IMR-90 (cell line): Measurements from ENCODE around the gene LIPK. TPM values are rescaled to one million over a fixed set of nuclear protein-coding genes. Genes with fewer than 3 reads are reported as not detected.

ENCODE experiments used
- ATAC-seq: fragments of 200-7000 bp; cut with Tn5 transposase; 2 replicates; pipeline ENCODE4 v1.9.1; 2020; ENCODE audit warnings: low read depth, mild to moderate bottlenecking, moderate library complexity
- BruUV-seq: library from RNA; stranded (reverse); fragments of 400-500 nt; replicated peaks from 2 replicates; lab custom pipeline; 2021; lab: Mats Ljungman, UMichigan
- CTCF ChIA-PET: fragments of 300-600 bp; formaldehyde crosslinking; extraction: SDS; loops from one replicate; lab custom pipeline; 2021; ENCODE audit warnings: antibody characterized with exemption; lab: Yijun Ruan, JAX
- POLR2A ChIA-PET: fragments of 300-600 bp; sonication (Branson Sonifier 250); formaldehyde crosslinking; loops from one replicate; lab custom pipeline; 2022; ENCODE audit warnings: antibody characterized with exemption; ENCODE audit not compliant: unreplicated experiment; lab: Charles Lee
- DNase-seq: peaks from one replicate; pipeline ENCODE4 v3.0.0; 2013
- H2AFZ ChIP-seq: replicated peaks from 2 replicates; pipeline ENCODE3; 2013; ENCODE audit warnings: low read length, mild to moderate bottlenecking; ENCODE audit not compliant: poor library complexity
- H2AK5ac ChIP-seq: 2 replicates; pipeline ENCODE4 v1.6.1; 2013; ENCODE audit warnings: low read depth, low read length, inconsistent platforms
- H2AK9ac ChIP-seq: replicated peaks from 2 replicates; pipeline ENCODE3; 2013; ENCODE audit warnings: mild to moderate bottlenecking, low read depth, low read length, moderate library complexity; ENCODE audit not compliant: poor library complexity
- H2BK120ac ChIP-seq: 2 replicates; pipeline ENCODE4 v1.6.1; 2013; ENCODE audit warnings: low read depth, low read length, inconsistent platforms
- H2BK15ac ChIP-seq: 3 replicates; pipeline ENCODE4 v1.6.1; 2013; ENCODE audit warnings: low read depth, low read length, inconsistent platforms
- H2BK20ac ChIP-seq: 2 replicates; pipeline ENCODE4 v1.6.1; 2013; ENCODE audit warnings: low read depth, mild to moderate bottlenecking, inconsistent platforms, low read length, moderate library complexity
- H2BK5ac ChIP-seq: 2 replicates; pipeline ENCODE4 v1.6.1; 2013; ENCODE audit warnings: mild to moderate bottlenecking, low read depth, low read length, inconsistent platforms; ENCODE audit not compliant: poor library complexity, severe bottlenecking
- H3K14ac ChIP-seq: replicated peaks from 2 replicates; pipeline ENCODE4 v1.6.1; 2013; ENCODE audit warnings: low read depth, low read length, inconsistent platforms
- H3K18ac ChIP-seq: 2 replicates; pipeline ENCODE4 v1.6.1; 2013; ENCODE audit warnings: low read depth, low read length, control low read depth
- H3K23ac ChIP-seq: 2 replicates; pipeline ENCODE4 v1.6.1; 2013; ENCODE audit warnings: low read depth, low read length, inconsistent platforms
- H3K27ac ChIP-seq: 2 replicates; pipeline ENCODE4 v1.5.1; 2013; ENCODE audit warnings: mild to moderate bottlenecking, control low read depth, low read length; ENCODE audit not compliant: insufficient read depth
- H3K27me3 ChIP-seq: 2 replicates; pipeline ENCODE4 v1.6.1; 2013; ENCODE audit warnings: low read length; ENCODE audit not compliant: control insufficient read depth, insufficient read depth
- H3K36me3 ChIP-seq: 2 replicates; pipeline ENCODE4 v1.6.1; 2013; ENCODE audit warnings: low read length, mixed read lengths; ENCODE audit not compliant: control insufficient read depth, insufficient read depth
- H3K4ac ChIP-seq: 2 replicates; pipeline ENCODE4 v1.6.1; 2013; ENCODE audit warnings: low read depth, low read length, inconsistent platforms
- H3K4me1 ChIP-seq: 2 replicates; pipeline ENCODE4 v1.6.1; 2013; ENCODE audit warnings: low read length, mixed read lengths; ENCODE audit not compliant: control insufficient read depth, insufficient read depth
- H3K4me2 ChIP-seq: 2 replicates; pipeline ENCODE4 v1.6.1; 2013; ENCODE audit warnings: low read depth, mild to moderate bottlenecking, control low read depth, low read length, moderate library complexity
- H3K4me3 ChIP-seq: 2 replicates; pipeline ENCODE4 v1.5.1; 2013; ENCODE audit warnings: low read depth, mild to moderate bottlenecking, control low read depth, low read length, moderate library complexity; ENCODE audit not compliant: insufficient read depth
- H3K56ac ChIP-seq: 2 replicates; pipeline ENCODE4 v1.6.1; 2013; ENCODE audit warnings: low read length, inconsistent platforms; ENCODE audit not compliant: insufficient read depth; ENCODE audit errors: extremely low read depth
- H3K79me1 ChIP-seq, 2 experiments: 2 replicates each; pipeline ENCODE4 v1.6.1; 2013; ENCODE audit warnings: low read length in 2 of 2, inconsistent platforms in 1 of 2, low read depth in 1 of 2
- H3K9ac ChIP-seq: 2 replicates; pipeline ENCODE4 v1.6.1; 2013; ENCODE audit warnings: low read depth, low read length, control low read depth
- H3K9me1 ChIP-seq: 2 replicates; pipeline ENCODE4 v1.6.1; 2013; ENCODE audit warnings: low read length, inconsistent platforms; ENCODE audit not compliant: insufficient read depth
- H3K9me3 ChIP-seq: 2 replicates; pipeline ENCODE4 v1.6.1; 2013; ENCODE audit warnings: low read length; ENCODE audit not compliant: control insufficient read depth, insufficient read depth
- H4K20me1 ChIP-seq: 2 replicates; pipeline ENCODE4 v1.6.1; 2013; ENCODE audit warnings: low read length, inconsistent platforms; ENCODE audit not compliant: insufficient read depth
- H4K5ac ChIP-seq: 2 replicates; pipeline ENCODE4 v1.6.1; 2013; ENCODE audit warnings: mild to moderate bottlenecking, low read depth, low read length, control low read depth
- H4K8ac ChIP-seq, 2 experiments: 2 replicates each; pipeline ENCODE4 v1.6.1; 2013; ENCODE audit warnings: low read depth in 2 of 2, low read length in 2 of 2, control low read depth in 1 of 2, inconsistent platforms in 1 of 2
- H4K91ac ChIP-seq: 2 replicates; pipeline ENCODE4 v1.6.1; 2013; ENCODE audit warnings: low read depth, low read length, inconsistent platforms; ENCODE audit not compliant: insufficient read depth
- CEBPB ChIP-seq: IDR thresholded peaks from 2 replicates; pipeline ENCODE4 v1.6.1; 2012; ENCODE audit warnings: low read depth, low read length, improper control_type of control experiment
- CHD1 ChIP-seq: IDR thresholded peaks from 2 replicates; pipeline ENCODE4 v1.6.1; 2012; ENCODE audit warnings: low read depth, low read length, improper control_type of control experiment
- FOS ChIP-seq: fragments of 150-350 bp; IDR thresholded peaks from 2 replicates; pipeline ENCODE4 v1.6.1; 2016; ENCODE audit warnings: low read depth, low read length
- MAFK ChIP-seq: IDR thresholded peaks from 2 replicates; pipeline ENCODE4 v1.6.1; 2012; ENCODE audit warnings: low read depth, low read length, improper control_type of control experiment
- MAZ ChIP-seq: IDR thresholded peaks from 2 replicates; pipeline ENCODE4 v1.6.1; 2012; ENCODE audit warnings: low read depth, mild to moderate bottlenecking, low read length, improper control_type of control experiment, moderate library complexity, borderline replicate concordance
- MXI1 ChIP-seq: IDR thresholded peaks from 2 replicates; pipeline ENCODE4 v1.6.1; 2012; ENCODE audit warnings: low read depth, mild to moderate bottlenecking, low read length, moderate library complexity, borderline replicate concordance
- POLR2A ChIP-seq: IDR thresholded peaks from 2 replicates; pipeline ENCODE4 v1.6.1; 2012; ENCODE audit warnings: mild to moderate bottlenecking, low read depth, low read length
- RCOR1 ChIP-seq: IDR thresholded peaks from 2 replicates; pipeline ENCODE4 v1.6.1; 2012; ENCODE audit warnings: mild to moderate bottlenecking, low read length, improper control_type of control experiment; ENCODE audit not compliant: insufficient replicate concordance
- RFX5 ChIP-seq: IDR thresholded peaks from 2 replicates; pipeline ENCODE4 v1.8.0; 2012; ENCODE audit warnings: low read depth, mild to moderate bottlenecking, low read length, moderate library complexity
- WGBS, 2 experiments: methylation state at CpG; one replicate each; pipeline versions ENCODE4 v1.1.5 to v1.1.7; 2013; ENCODE audit warnings: missing lambda C conversion rate in 2 of 2; ENCODE audit not compliant: insufficient read length in 1 of 2; ENCODE audit errors: extremely low coverage in 2 of 2; 5-methylcytosine and 5-hydroxymethylcytosine counted together
- dilution Hi-C: fragments of 300-500 bp; cut with HindIII; formaldehyde crosslinking; loops from one replicate; pipeline ENCODE4 v1.14.3; 2018; ENCODE audit warnings: low sequenced_read_pairs; ENCODE audit not compliant: unreplicated experiment
- in situ Hi-C: fragments of 300-500 bp; cut with MboI; formaldehyde crosslinking; loops from 3 replicates; pipeline ENCODE4 v1.14.3; 2019; ENCODE audit warnings: low sequenced_read_pairs, inconsistent platforms, mixed read lengths
- intact Hi-C: fragments of 100-400 bp; cut with micrococcal nuclease; formaldehyde crosslinking; loops from 2 replicates; pipeline ENCODE4 v1.10.0; 2022
- polyA plus RNA-seq, 3 experiments: library from polyadenylated mRNA; depleted of rRNA; stranded (reverse); fragments of >200 nt; gene quantifications; 2 replicates each; pipeline ENCODE4 v1.2.3, GENCODE V29; 2012; ENCODE audit warnings: low replicate concordance in 1 of 3
- total RNA-seq: library from RNA; depleted of rRNA; stranded (reverse); fragments of >200 nt; gene quantifications from 2 replicates; pipeline ENCODE4 v1.2.3, GENCODE V29; 2012
- TF ChIP-seq, protein P1 (sequence below): conservative IDR thresholded peaks from 2 replicates; pipeline ENCODE4 v1.5.1; 2012; ENCODE audit warnings: mild to moderate bottlenecking, low read depth, low read length, improper control_type of control experiment
- TF ChIP-seq, protein P2 (sequence below): fragments of 150-350 bp; IDR thresholded peaks from 2 replicates; pipeline ENCODE4 v1.6.1; 2016; ENCODE audit warnings: low read depth, mild to moderate bottlenecking, low read length, moderate library complexity, borderline replicate concordance

Gene LIPK
- total and polyA plus RNA-seq, 2 of the 4 experiments (the other 2 are of a cell fraction): not detected

DNA sequence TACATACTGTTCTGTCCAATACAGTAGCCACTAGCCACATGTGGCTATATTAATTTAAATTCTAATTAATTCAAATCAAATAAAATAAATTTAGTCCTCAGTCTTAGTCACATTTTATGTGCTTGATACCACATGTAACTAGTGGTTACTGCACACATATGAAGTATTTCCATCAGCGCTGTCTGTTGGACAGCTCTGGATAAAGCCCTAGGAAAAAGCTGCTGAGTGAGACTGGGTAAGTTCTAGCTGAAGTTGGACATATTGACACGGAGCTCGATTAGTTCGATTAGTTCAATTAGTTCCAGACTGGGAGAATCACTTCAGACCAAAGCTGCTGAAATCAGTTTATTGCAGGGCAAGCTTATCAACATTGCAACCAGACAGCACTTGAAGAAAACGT lies 81.4 kb downstream of the LIPK start:
- intact Hi-C loops: no loop called here
- no peak overlapping the region for H3K18ac ChIP-seq
- dilution Hi-C loops: no loop called here
- H3K4me1 ChIP-seq: no peaks in the 10 kb centered on the region
- ATAC-seq (no peak), DNase-seq (no peak)
- CTCF ChIA-PET: no interaction called here
- no peak overlapping the region for H2BK15ac ChIP-seq
- no peak overlapping the region for H2AK9ac ChIP-seq
- H3K36me3 ChIP-seq: no peaks in the 10 kb centered on the region
- H4K20me1 ChIP-seq: no peaks in the 10 kb centered on the region
- H2AK5ac ChIP-seq: no peak overlapping the region
- no peak overlapping the region for H2BK120ac ChIP-seq
- H4K5ac ChIP-seq: no peak overlapping the region
- in situ Hi-C loops: no loop called here
- no peak overlapping the region for H3K23ac ChIP-seq
- H3K9ac ChIP-seq: no peak overlapping the region
- H3K9me1 ChIP-seq: 0 out of 2 replicates have a peak, but pooled peaks cover under 1% of the 10 kb centered on the region
- H3K4me2 ChIP-seq: no peak overlapping the region
- H3K14ac ChIP-seq: no peak overlapping the region
- no peak overlapping the region for H4K91ac ChIP-seq
- peaks cover 1% of the 10 kb centered on the region; the same call in 1 of the 2 replicates for H3K27me3 ChIP-seq
- no peak overlapping the region for H3K4me3 ChIP-seq
- POLR2A ChIA-PET: no interaction called here
- no peak overlapping the region for H3K4ac ChIP-seq
- H4K8ac ChIP-seq: no peak overlapping the region
- H3K9me3 ChIP-seq: no peaks in the 10 kb centered on the region
- no TSS peak for BruUV-seq
- H2BK5ac ChIP-seq: no peak overlapping the region
- no peaks in the 10 kb centered on the region for H3K79me1 ChIP-seq
- no peak overlapping the region for H2BK20ac ChIP-seq
- H3K56ac ChIP-seq: no peak overlapping the region
- TF ChIP-seq MXI1: no peak
- no peak for TF ChIP-seq CHD1
- no peak for TF ChIP-seq POLR2A
- TF ChIP-seq RCOR1: no peak
- TF ChIP-seq FOS: no peak
- TF ChIP-seq CEBPB: no peak
- TF ChIP-seq, protein P1, sequence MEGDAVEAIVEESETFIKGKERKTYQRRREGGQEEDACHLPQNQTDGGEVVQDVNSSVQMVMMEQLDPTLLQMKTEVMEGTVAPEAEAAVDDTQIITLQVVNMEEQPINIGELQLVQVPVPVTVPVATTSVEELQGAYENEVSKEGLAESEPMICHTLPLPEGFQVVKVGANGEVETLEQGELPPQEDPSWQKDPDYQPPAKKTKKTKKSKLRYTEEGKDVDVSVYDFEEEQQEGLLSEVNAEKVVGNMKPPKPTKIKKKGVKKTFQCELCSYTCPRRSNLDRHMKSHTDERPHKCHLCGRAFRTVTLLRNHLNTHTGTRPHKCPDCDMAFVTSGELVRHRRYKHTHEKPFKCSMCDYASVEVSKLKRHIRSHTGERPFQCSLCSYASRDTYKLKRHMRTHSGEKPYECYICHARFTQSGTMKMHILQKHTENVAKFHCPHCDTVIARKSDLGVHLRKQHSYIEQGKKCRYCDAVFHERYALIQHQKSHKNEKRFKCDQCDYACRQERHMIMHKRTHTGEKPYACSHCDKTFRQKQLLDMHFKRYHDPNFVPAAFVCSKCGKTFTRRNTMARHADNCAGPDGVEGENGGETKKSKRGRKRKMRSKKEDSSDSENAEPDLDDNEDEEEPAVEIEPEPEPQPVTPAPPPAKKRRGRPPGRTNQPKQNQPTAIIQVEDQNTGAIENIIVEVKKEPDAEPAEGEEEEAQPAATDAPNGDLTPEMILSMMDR: no peak
- TF ChIP-seq MAFK: no peak
- TF ChIP-seq, protein P2, sequence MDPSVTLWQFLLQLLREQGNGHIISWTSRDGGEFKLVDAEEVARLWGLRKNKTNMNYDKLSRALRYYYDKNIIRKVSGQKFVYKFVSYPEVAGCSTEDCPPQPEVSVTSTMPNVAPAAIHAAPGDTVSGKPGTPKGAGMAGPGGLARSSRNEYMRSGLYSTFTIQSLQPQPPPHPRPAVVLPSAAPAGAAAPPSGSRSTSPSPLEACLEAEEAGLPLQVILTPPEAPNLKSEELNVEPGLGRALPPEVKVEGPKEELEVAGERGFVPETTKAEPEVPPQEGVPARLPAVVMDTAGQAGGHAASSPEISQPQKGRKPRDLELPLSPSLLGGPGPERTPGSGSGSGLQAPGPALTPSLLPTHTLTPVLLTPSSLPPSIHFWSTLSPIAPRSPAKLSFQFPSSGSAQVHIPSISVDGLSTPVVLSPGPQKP: no peak
- TF ChIP-seq MAZ: no peak
- no peak for TF ChIP-seq RFX5
- 100% methylated on average over 1 of the region's 5 CpGs; no CpG with 5 or more reads in 1 of the 2 experiments for WGBS, 2 experiments
- no peak overlapping the region for H3K27ac ChIP-seq
- H2AFZ ChIP-seq: no peak overlapping the region
